H9 (cell line): ENCODE data around the gene CCDC178. TPM values are rescaled to one million over a fixed set of nuclear protein-coding genes. Genes with fewer than 3 reads are reported as not detected.
A peak's percentile ranks its signal among the peaks of the same experiment; 100 is the strongest.

Experiments
- DNase-seq: peaks from one replicate; pipeline ENCODE4 v3.0.0-alpha.2; 2017
- H2AFZ ChIP-seq: one replicate; pipeline ENCODE4 v1.6.1; 2013; ENCODE audit warnings: mild to moderate bottlenecking, low read length, control low read depth, moderate library complexity
- H2AK5ac ChIP-seq: 2 replicates; pipeline ENCODE4 v1.6.1; 2013; ENCODE audit warnings: low read length, control low read depth, mixed read lengths; ENCODE audit not compliant: insufficient read length
- H2BK120ac ChIP-seq: one replicate; pipeline ENCODE4 v1.6.1; 2013; ENCODE audit warnings: low read depth, mild to moderate bottlenecking, low read length, control low read depth, inconsistent platforms; ENCODE audit not compliant: poor library complexity, severe bottlenecking
- H2BK12ac ChIP-seq: 2 replicates; pipeline ENCODE4 v1.6.1; 2013; ENCODE audit warnings: low read length, control low read depth, mixed read lengths, low read depth; ENCODE audit not compliant: insufficient read length
- H2BK15ac ChIP-seq: 2 replicates; pipeline ENCODE4 v1.6.1; 2013; ENCODE audit warnings: low read depth, low read length, control low read depth
- H2BK20ac ChIP-seq: one replicate; pipeline ENCODE4 v1.6.1; 2013; ENCODE audit warnings: low read depth, mild to moderate bottlenecking, low read length, control low read depth, inconsistent platforms; ENCODE audit not compliant: poor library complexity, severe bottlenecking
- H2BK5ac ChIP-seq: 2 replicates; pipeline ENCODE4 v1.6.1; 2013; ENCODE audit warnings: low read length, control low read depth, mixed read lengths; ENCODE audit not compliant: insufficient read length
- H3K14ac ChIP-seq: 2 replicates; pipeline ENCODE4 v1.6.1; 2013; ENCODE audit warnings: low read length, control low read depth; ENCODE audit not compliant: insufficient read depth
- H3K18ac ChIP-seq: 2 replicates; pipeline ENCODE4 v1.6.1; 2013; ENCODE audit warnings: low read depth, mild to moderate bottlenecking, mixed read lengths, low read length, control low read depth; ENCODE audit not compliant: insufficient read length
- H3K23ac ChIP-seq: 2 replicates; pipeline ENCODE4 v1.6.1; 2013; ENCODE audit warnings: low read length, control low read depth, mixed read lengths, low read depth; ENCODE audit not compliant: insufficient read length
- H3K23me2 ChIP-seq: 2 replicates; pipeline ENCODE4 v1.6.1; 2013; ENCODE audit warnings: low read depth, mild to moderate bottlenecking, mixed read lengths, low read length, control low read depth; ENCODE audit not compliant: insufficient read length, poor library complexity, severe bottlenecking
- H3K27ac ChIP-seq: 2 replicates; pipeline ENCODE4 v1.5.1; 2013; ENCODE audit warnings: low read length, control low read depth, mixed read lengths, low read depth; ENCODE audit not compliant: insufficient read length
- H3K27me3 ChIP-seq: 2 replicates; pipeline ENCODE4 v1.6.1; 2013; ENCODE audit warnings: low read length, control low read depth, inconsistent platforms; ENCODE audit not compliant: insufficient read depth
- H3K4ac ChIP-seq: 2 replicates; pipeline ENCODE4 v1.6.1; 2013; ENCODE audit warnings: low read depth, mild to moderate bottlenecking, control low read depth, inconsistent platforms, low read length, moderate library complexity
- H3K4me1 ChIP-seq: 2 replicates; pipeline ENCODE4 v1.6.1; 2013; ENCODE audit warnings: low read length, control low read depth, inconsistent platforms; ENCODE audit not compliant: insufficient read depth
- H3K4me2 ChIP-seq: 2 replicates; pipeline ENCODE4 v1.6.1; 2013; ENCODE audit warnings: low read length, control low read depth, mixed read lengths; ENCODE audit not compliant: insufficient read length, insufficient read depth
- H3K56ac ChIP-seq: 2 replicates; pipeline ENCODE4 v1.6.1; 2013; ENCODE audit warnings: low read depth, mild to moderate bottlenecking, mixed read lengths, low read length, control low read depth; ENCODE audit not compliant: insufficient read length
- H3K79me1 ChIP-seq: 2 replicates; pipeline ENCODE4 v1.6.1; 2013; ENCODE audit warnings: low read depth, mild to moderate bottlenecking, moderate library complexity, low read length, control low read depth, inconsistent platforms; ENCODE audit not compliant: insufficient read depth, poor library complexity, severe bottlenecking
- H3K79me2 ChIP-seq: 2 replicates; pipeline ENCODE4 v1.6.1; 2013; ENCODE audit warnings: low read length, control low read depth, inconsistent platforms; ENCODE audit not compliant: insufficient read depth
- H3K9ac ChIP-seq: 2 replicates; pipeline ENCODE4 v1.6.1; 2013; ENCODE audit warnings: low read length, control low read depth, mixed read lengths; ENCODE audit not compliant: insufficient read length; ENCODE audit errors: extremely low read depth
- H3K9me3 ChIP-seq: one replicate; pipeline ENCODE4 v1.6.1; 2013; ENCODE audit warnings: low read depth, low read length, inconsistent platforms; ENCODE audit not compliant: control insufficient read depth
- H3T11ph ChIP-seq: one replicate; pipeline ENCODE4 v1.6.1; 2013; ENCODE audit warnings: mild to moderate bottlenecking, low read length, control low read depth, inconsistent platforms
- H4K20me1 ChIP-seq: one replicate; pipeline ENCODE4 v1.6.1; 2013; ENCODE audit not compliant: control insufficient read depth, insufficient read length, insufficient read depth
- H4K5ac ChIP-seq: 2 replicates; pipeline ENCODE4 v1.6.1; 2013; ENCODE audit warnings: low read depth, mild to moderate bottlenecking, mixed read lengths, low read length, control low read depth; ENCODE audit not compliant: insufficient read length
- H4K8ac ChIP-seq: replicated peaks from 2 replicates; pipeline ENCODE4 v1.6.1; 2013; ENCODE audit warnings: low read length, control low read depth, mixed read lengths, low read depth; ENCODE audit not compliant: insufficient read length
- H4K91ac ChIP-seq: 2 replicates; pipeline ENCODE4 v1.6.1; 2013; ENCODE audit warnings: low read depth, mild to moderate bottlenecking, moderate library complexity, mixed read lengths, low read length, control low read depth; ENCODE audit not compliant: insufficient read length
- H3K27ac Mint-ChIP-seq, 3 experiments: 2 replicates in 2 of 3; 3 replicates in 1 of 3; pipeline ENCODE4 v1.8.0; 2020 to 2021; ENCODE audit warnings: mixed read lengths in 3 of 3, mild to moderate bottlenecking in 1 of 3, moderate library complexity in 1 of 3
- H3K27me3 Mint-ChIP-seq: 2 replicates; pipeline ENCODE4 v1.8.0; 2021; ENCODE audit warnings: low read depth, mild to moderate bottlenecking, moderate library complexity, mixed read lengths
- H3K36me3 Mint-ChIP-seq, 3 experiments: 2 replicates in 2 of 3; 3 replicates in 1 of 3; pipeline ENCODE4 v1.8.0; 2020 to 2021; ENCODE audit warnings: low read depth in 3 of 3, mixed read lengths in 3 of 3; ENCODE audit not compliant: insufficient read depth in 1 of 3
- H3K4me1 Mint-ChIP-seq, 2 experiments: 2 replicates each; pipeline ENCODE4 v1.8.0; 2020; ENCODE audit warnings: mixed read lengths in 2 of 2
- H3K4me3 Mint-ChIP-seq, 2 experiments: 2 replicates in 1 of 2; 3 replicates in 1 of 2; pipeline ENCODE4 v1.8.0; 2020 to 2021; ENCODE audit warnings: mild to moderate bottlenecking in 2 of 2, mixed read lengths in 2 of 2, moderate library complexity in 1 of 2
- H3K9me3 Mint-ChIP-seq, 2 experiments: 2 replicates in 1 of 2; 3 replicates in 1 of 2; pipeline ENCODE4 v1.8.0; 2020; ENCODE audit warnings: mild to moderate bottlenecking in 2 of 2, mixed read lengths in 2 of 2, moderate library complexity in 1 of 2
- CTCF ChIP-seq: fragments of 200-600 bp; sonication (generic); conservative IDR thresholded peaks from 3 replicates; pipeline ENCODE4 v1.8.0; 2021; ENCODE audit warnings: antibody characterized with exemption, mild to moderate bottlenecking
- WGBS: extraction: QIAGEN DNeasy Blood & Tissue Kit; methylation state at CpG from one replicate; pipeline ENCODE4 v1.1.7; 2013; ENCODE audit warnings: missing lambda C conversion rate, low lambda C conversion rate, mixed read lengths; ENCODE audit not compliant: insufficient read length; ENCODE audit errors: extremely low coverage; 5-methylcytosine and 5-hydroxymethylcytosine counted together
- total RNA-seq: library from RNA; stranded (reverse); gene quantifications from 2 replicates; pipeline ENCODE4 v1.2.1, GENCODE V29; 2021

CCDC178 gene
- total RNA-seq, 1 experiment from 2014 or later: not detected

DNA sequence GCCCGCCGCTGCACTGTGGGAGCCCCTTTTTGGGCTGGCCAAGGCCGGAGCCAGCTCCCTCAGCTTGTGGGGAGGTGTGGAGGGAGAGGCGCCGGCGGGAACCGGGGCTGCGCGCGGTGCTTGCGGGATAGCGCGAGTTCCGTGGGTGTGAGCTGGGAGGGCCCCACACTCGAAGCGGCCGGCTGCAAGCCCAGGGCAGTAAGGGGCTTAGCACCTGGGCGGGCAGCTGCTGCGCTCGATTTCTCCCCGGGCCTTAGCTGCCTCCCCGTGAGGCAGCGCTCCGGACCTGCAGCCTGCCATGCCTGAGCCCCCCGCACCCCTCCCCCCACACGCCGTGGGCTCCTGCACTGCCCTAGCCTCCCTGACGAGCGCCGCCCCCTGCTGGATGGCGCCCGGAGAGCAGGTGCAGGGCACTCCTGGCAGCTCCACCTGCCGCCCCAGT, 124.4 kb downstream of the CCDC178 start:
- no CpG with 5 or more reads among the region's 33 CpGs for WGBS
- Mint-ChIP-seq H3K9me3 (peaks cover 8 to 9% of the 10 kb centered on the region in 2 experiments; a peak in 4 of 5 replicates), H3K27ac (no peak overlapping the region), H3K36me3 (peaks cover 0 to 6% (median 2%) of the 10 kb centered on the region in 3 experiments; a peak in 2 of 7 replicates), H3K27me3 (no peaks in the 10 kb centered on the region; the same call in 1 of the 2 replicates), H3K4me3 (no peak overlapping the region), H3K4me1 (no peaks in the 10 kb centered on the region)
- no peak overlapping the region for H4K5ac ChIP-seq
- H4K8ac ChIP-seq: no peak overlapping the region
- H2BK20ac ChIP-seq: no peak overlapping the region
- H2BK12ac ChIP-seq: no peak overlapping the region
- H3K14ac ChIP-seq: no peak overlapping the region
- H2BK15ac ChIP-seq: no peak overlapping the region
- no peak overlapping the region for H2BK5ac ChIP-seq
- H3K4me1 ChIP-seq: no peaks in the 10 kb centered on the region
- H4K91ac ChIP-seq: no peak overlapping the region
- no peaks in the 10 kb centered on the region for H3K23me2 ChIP-seq
- no peak overlapping the region for H3K4ac ChIP-seq
- DNase-seq: peak; percentile 83
- H3K9me3 ChIP-seq: no peaks in the 10 kb centered on the region
- no peak overlapping the region for H3K56ac ChIP-seq
- H3T11ph ChIP-seq: no peak overlapping the region
- H3K23ac ChIP-seq: no peak overlapping the region
- no peak overlapping the region for H3K9ac ChIP-seq
- H4K20me1 ChIP-seq: no peaks in the 10 kb centered on the region
- no peak overlapping the region for H2AK5ac ChIP-seq
- no peaks in the 10 kb centered on the region for H3K79me2 ChIP-seq
- H3K27me3 ChIP-seq: no peaks in the 10 kb centered on the region
- no peak overlapping the region for H3K4me2 ChIP-seq
- peak; percentile 65 for TF ChIP-seq CTCF
- H3K79me1 ChIP-seq: no peaks in the 10 kb centered on the region
- no peak overlapping the region for H2AFZ ChIP-seq
- H2BK120ac ChIP-seq: no peak overlapping the region
- no peak overlapping the region for H3K18ac ChIP-seq
- no peak overlapping the region for H3K27ac ChIP-seq
